H7 (cell line): ENCODE results near the gene CBFB. TPM values are rescaled to one million over a fixed set of nuclear protein-coding genes. Genes with fewer than 3 reads are reported as not detected.

Source experiments
- DNase-seq: peaks from one replicate; pipeline ENCODE4 v3.0.0; 2012
- H3K27me3 ChIP-seq: 2 replicates; pipeline ENCODE4 v1.6.0; 2011; ENCODE audit warnings: mild to moderate bottlenecking, low read length; ENCODE audit not compliant: control insufficient read depth, insufficient read depth
- H3K36me3 ChIP-seq: replicated peaks from 2 replicates; pipeline ENCODE4 v1.5.1; 2011; ENCODE audit warnings: low read length; ENCODE audit not compliant: control insufficient read depth, insufficient read depth
- H3K4me3 ChIP-seq: 2 replicates; pipeline ENCODE4 v1.5.1; 2011; ENCODE audit warnings: low read depth, mild to moderate bottlenecking, control low read depth, low read length, moderate library complexity; ENCODE audit not compliant: insufficient read depth
- total RNA-seq: library from RNA; depleted of rRNA; stranded (reverse); fragments of >200 nt; shearing (Covaris generic); gene quantifications from 2 replicates; pipeline ENCODE4 v1.2.3, GENCODE V29; 2014

The CBFB gene
- total RNA-seq, 1 experiment from 2014 or later, result 31.4 TPM

- no peak for DNase-seq
- peaks cover 10% of the 10 kb centered on the region for H3K36me3 ChIP-seq
- H3K27me3 ChIP-seq, result no peaks in the 10 kb centered on the region
- H3K4me3 ChIP-seq, result no peak overlapping the region
These were observed 100.5 kb downstream of the CBFB start for GRCh38 chr16:67129422-67129821.

DNA sequence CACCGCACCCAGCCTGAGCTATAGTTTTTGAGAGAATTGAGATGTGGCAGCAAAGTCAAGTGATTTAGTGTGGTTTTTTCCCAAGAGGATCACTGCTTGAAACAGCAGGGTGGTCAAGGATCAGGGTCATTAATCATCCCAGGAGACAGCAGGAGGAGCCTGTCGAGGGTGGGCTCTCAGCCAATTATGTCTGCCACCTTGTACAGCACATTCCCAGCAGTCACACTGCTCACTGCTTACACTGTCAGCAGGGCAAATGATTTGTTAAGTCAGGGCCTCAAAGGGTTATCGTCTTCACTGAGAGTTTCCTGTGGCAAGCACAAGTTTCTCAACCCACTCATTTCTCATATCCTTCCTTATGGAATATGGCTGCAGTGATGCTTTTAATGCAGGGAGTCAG, 108.7 kb downstream of the CBFB start:
- DNase-seq, result no peak
- Histone ChIP-seq H3K4me3 (no peak overlapping the region), H3K27me3 (no peaks in the 10 kb centered on the region), H3K36me3 (peaks cover 26% of the 10 kb centered on the region)

DNA sequence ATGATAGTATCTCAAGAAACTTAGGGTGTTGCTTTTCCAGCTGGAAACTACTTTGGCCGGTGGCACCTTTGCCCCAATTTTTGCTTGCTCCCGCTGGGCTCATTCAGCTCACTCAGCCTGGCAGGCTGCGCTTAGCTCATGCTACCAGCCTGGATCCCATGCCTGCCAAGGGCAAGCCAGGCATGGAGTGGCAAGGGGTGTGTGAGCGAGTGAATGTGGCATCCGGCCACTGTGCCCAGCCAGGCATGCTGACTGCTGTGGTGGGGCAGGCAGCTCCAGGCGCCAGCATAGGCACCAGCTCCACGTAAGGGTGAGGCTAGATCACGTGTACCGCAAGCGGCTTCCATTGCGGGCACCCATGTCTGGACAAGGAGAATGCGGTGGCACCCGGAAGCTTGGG, 112.4 kb downstream of the CBFB start:
- H3K36me3 ChIP-seq, result peaks cover 31% of the 10 kb centered on the region
- no peak for DNase-seq
- no peak overlapping the region for H3K4me3 ChIP-seq
- H3K27me3 ChIP-seq, result no peaks in the 10 kb centered on the region

GRCh38 chr16:67142342-67142741, 113.4 kb downstream of the CBFB start:
- no peak for DNase-seq
- H3K36me3 ChIP-seq, result peaks cover 39% of the 10 kb centered on the region
- no peaks in the 10 kb centered on the region for H3K27me3 ChIP-seq
- H3K4me3 ChIP-seq, result no peak overlapping the region

DNA sequence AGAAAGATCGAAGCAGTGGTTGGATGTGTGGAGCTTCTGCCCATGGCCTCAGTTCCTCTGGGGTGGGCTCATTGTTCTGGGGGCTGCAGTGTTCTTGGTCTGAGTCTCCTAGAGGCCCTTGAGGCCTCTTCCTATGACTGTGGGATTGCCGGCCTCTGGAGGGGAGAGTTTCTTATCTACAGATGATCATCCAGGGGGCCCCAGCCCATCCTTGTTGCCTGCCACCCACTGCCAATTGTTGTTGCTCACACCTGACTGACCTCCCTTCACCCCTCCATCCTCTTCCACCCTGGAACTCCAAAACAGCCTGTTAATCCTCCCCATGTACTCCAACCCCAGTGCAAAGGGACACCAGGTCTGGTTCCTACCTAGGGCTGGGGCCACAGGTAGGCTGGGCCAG, 116.0 kb downstream of the CBFB start:
- Histone ChIP-seq H3K27me3 (peaks cover 6% of the 10 kb centered on the region; the same call in 1 of the 2 replicates), H3K4me3 (no peak overlapping the region), H3K36me3 (peaks cover 41% of the 10 kb centered on the region)
- DNase-seq, result no peak

- DNase-seq, result no peak
- Histone ChIP-seq H3K36me3 (peaks cover 38% of the 10 kb centered on the region), H3K4me3 (no peak overlapping the region), H3K27me3 (peaks cover 14% of the 10 kb centered on the region)
These were observed 116.8 kb downstream of the CBFB start for GRCh38 chr16:67145746-67146145.

DNA sequence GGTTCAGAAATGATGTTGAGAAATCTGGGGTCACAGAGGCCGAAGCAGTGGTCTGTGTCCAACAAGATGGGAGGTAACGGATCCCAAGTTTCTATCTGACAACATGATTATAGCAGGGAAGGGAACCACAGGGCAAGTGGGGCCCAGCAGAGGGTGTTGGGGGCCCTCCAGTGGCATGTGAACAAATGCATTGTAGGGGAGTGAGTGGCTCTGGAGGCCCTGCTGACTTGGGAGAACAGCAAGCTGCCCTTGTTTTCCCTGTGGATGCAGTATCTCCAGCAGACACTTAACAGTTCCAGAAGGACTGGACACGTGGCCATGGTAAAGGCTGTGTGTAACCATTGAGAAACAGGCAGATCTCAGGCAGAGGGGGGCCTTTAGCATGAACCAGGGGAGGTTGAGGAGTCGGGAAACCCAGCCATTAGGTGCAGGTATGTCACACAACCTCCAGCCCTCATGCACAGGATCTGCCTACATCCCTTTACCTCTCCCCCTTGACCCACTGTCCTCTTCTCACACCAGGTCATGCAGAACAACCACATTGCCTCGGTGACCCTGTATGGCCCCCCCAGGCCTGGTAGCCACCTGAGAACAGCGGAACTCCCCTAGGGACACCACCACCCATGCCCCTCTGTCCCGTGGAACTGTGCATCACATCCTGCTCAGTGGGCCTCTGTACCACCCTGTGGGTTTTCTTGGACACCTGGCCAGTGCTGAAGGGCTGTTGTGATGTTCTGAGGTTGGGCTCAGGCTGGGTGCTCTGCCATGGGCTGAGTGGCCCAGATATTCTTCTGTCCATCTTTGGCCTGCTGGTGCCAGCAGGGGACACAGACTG, 117.8 kb downstream of the CBFB start:
- Histone ChIP-seq H3K27me3 (peaks cover 24% of the 10 kb centered on the region), H3K4me3 (no peak overlapping the region), H3K36me3 (peaks cover 34% of the 10 kb centered on the region)
- no peak for DNase-seq

DNA sequence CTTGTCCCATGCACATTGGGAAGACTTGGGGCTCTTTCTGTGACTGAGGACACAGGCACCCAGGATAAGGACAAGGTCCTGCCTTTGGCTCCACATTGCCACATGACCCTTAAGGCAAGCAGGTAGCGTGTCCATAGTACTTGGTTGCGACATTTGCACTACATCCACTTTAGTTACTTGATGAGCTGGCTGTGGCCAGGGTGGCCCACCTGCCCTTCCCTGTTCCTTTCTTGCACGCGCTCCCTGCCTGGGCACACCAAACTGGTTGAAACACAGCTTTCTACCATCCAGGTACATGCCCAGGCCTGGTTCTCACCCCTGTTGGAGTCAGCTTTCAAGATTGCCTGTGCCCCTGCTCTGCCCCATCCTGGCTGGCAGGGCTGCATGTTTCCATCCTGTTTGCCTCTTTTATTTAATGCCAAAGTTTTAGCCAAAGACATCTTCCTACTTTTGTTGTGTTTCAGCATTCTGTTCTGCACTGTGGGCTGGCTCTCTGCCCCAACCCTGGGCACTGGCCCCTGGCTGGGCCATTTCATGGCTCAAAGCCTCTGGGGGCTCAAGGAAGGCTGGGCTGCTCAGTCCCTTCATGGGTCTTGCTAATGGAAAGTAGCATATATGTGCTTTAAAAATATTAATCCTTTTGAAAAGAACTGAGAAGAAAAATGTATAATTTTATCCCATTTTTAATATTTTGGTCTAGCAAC, 118.6 kb downstream of the CBFB start:
- peaks cover 34% of the 10 kb centered on the region for H3K36me3 ChIP-seq
- no peak overlapping the region for H3K4me3 ChIP-seq
- H3K27me3 ChIP-seq, result peaks cover 33% of the 10 kb centered on the region
- DNase-seq, result no peak

DNA sequence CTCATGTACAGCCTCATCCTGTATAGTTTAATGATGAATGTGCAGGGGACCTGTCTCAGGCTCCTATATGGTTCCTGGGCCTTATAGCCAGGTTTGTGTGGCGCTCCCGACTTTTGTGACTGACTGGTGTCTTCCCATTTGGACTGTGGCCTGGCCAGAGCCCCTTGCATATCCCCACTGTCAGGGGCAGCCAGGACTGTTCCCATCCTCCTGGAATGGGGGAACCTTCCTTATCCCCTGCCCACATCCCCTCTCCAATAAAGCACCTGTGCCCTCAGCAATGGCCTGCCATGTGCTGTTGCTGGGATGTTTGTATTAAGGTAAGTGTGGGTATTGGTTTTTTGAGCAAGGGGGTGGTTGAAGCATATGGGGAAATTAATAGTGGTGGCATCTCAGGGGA, 119.3 kb downstream of the CBFB start:
- Histone ChIP-seq H3K4me3 (no peak overlapping the region), H3K27me3 (peaks cover 39% of the 10 kb centered on the region), H3K36me3 (peaks cover 34% of the 10 kb centered on the region)
- DNase-seq, result no peak

DNA sequence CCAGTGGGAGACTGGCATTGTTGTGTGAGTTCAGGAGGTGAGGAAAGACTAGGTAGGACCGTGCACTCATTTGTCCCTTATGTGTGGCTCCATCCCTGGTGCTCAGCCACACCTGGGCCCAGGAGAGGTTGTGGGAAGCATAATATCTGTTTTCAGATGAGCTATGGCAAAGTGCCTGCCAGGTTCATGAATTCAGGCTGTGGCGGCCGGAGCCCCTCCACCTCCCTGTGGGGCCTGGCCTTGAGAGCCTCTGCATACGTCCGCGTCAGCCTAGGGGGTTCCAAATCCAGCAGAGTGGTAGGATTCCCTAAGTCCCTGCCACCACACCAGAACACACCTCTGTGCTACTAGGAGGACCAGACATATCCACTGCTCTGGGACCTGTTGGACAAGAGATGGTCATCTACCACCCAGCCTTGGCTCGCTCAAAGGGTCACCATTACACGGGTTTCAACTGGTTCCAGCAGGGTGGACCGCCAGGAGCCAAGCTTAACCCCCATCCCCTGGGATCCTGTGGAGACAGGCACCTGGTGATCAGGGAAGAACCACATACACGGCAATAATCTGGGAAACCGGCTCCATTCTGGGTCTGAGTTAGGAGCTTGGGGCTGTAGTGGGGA, 119.8 kb downstream of the CBFB start:
- H3K4me3 ChIP-seq, result no peak overlapping the region
- peaks cover 31% of the 10 kb centered on the region for H3K36me3 ChIP-seq
- H3K27me3 ChIP-seq, result peaks cover 44% of the 10 kb centered on the region
- peak; percentile 35 for DNase-seq

DNA sequence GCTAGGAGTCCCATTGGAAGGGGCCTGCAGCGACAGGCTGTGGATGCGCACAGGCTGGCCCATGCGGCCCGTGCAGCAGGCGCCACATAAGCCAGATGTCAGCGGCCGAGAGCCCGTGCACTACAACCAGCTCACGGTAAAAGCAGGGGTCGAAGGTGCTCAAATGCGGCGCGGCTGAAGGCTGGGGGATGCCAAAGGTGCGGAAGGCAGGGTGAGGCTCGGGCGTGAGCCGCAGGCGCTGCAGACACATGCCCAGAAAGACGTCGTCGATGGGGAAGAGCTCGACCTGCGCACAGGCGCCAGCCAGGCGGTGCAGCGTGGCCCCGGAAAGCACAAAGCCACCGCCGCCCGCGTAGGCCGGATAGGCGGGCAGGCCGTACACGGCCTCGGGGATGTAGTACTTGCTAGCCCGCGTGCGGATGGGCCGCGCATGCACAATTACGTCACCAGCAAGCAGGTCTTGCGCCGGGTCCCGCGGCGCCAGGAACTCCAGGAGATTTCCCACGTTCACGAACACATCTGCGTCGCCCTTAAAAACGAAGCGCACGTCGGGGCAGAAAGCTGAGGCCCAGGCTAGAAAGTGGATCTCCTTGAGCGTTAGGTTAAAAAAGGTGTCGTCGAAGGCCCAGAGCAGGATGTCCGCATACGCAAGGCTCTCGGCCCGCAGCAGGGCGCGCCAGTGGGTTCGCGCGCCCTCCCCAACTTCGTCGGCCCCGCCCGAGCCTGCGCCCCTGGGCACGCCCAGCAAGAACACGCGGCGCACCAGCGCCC, 120.5 kb downstream of the CBFB start:
- peaks cover 25% of the 10 kb centered on the region for H3K36me3 ChIP-seq
- H3K27me3 ChIP-seq, result peaks cover 51% of the 10 kb centered on the region
- H3K4me3 ChIP-seq, result peak overlapping the region; percentile 65
- peak; percentile 96 for DNase-seq

GRCh38 chr16:67150047-67150832, 121.3 kb downstream of the CBFB start:
- H3K36me3 ChIP-seq, result peaks cover 20% of the 10 kb centered on the region
- H3K27me3 ChIP-seq, result peaks cover 59% of the 10 kb centered on the region
- peak overlapping the region; percentile 65 for H3K4me3 ChIP-seq
- DNase-seq, result peak; percentile 97
